Choroid plexus epithelial cell (primary cell): ENCODE measurements around the gene ENTR1.

Source experiments
- DNase-seq: peaks from one replicate; pipeline ENCODE4 v3.0.0-alpha.2; 2010; ENCODE audit warnings: low read depth
- H3K4me3 ChIP-seq: 2 replicates; pipeline ENCODE4 v1.5.1; 2011; ENCODE audit warnings: low read depth, mild to moderate bottlenecking, control low read depth, low read length, moderate library complexity
- CTCF ChIP-seq: conservative IDR thresholded peaks from 2 replicates; pipeline ENCODE4 v1.5.1; 2011; ENCODE audit warnings: low read depth, mild to moderate bottlenecking, control low read depth, inconsistent platforms, low read length, moderate library complexity

ENTR1 gene

GRCh38 chr9:136437839-136438547 lies 27.6 kb upstream of the ENTR1 start:
- no peak for TF ChIP-seq CTCF
- DNase-seq = no peak
- H3K4me3 ChIP-seq = peak overlapping the region; percentile 81

DNA sequence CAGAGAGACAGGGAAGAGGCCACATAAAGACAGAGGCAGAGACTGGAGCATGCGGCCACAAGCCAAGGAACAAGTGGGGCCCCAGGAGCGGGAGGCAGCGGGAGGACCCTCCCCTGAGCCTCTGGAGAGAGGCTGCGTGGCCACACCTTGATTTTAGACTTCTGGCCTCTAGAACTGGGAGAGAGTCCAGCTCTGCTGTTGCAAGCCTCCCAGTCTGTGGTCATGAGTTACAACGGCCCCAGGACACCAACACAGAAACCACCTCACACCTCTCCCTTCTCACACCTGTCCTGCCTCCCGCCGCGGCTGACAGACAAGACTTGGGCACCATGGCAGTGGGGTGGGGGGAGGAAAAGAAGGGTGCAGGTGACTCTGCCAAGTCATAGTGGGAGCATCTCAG lies 27.0 kb upstream of the ENTR1 start:
- peak overlapping the region; percentile 81 for H3K4me3 ChIP-seq
- peak; percentile 64 for DNase-seq
- no peak for TF ChIP-seq CTCF

GRCh38 chr9:136436055-136436634 lies 25.7 kb upstream of the ENTR1 start:
- no peak for DNase-seq
- no peak for TF ChIP-seq CTCF
- no peak overlapping the region for H3K4me3 ChIP-seq

DNA sequence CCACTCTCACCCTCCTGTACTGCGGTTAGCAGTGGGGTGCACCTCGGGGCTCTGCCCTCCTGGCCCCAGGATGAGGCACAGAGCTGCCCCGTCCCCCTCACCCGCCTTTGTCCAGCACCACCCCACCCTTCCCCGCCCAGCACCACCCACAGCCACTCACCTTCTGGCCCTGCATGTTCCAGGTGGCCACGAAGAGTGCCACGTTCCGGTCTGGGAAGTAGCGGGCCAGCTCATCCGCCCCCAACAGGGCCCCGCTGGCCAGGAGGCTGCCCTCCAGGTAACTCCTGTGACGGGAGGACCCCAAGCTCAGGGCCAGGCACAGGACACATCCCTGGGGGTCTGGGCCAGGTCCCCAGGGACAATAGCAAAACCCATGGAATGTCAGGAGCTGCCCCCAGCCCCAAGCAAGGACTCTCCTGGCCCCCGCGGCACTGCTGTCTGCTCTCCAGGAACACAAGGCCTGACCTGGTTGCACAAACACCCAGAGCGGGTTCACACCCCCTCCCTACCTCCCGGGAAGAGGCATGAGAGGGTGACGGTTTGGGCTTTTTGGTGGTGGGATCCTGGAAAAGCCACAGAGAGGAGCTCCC lies 24.3 kb upstream of the ENTR1 start:
- no peak for DNase-seq
- no peak for TF ChIP-seq CTCF
- H3K4me3 ChIP-seq = no peak overlapping the region

GRCh38 chr9:136433849-136434579 lies 23.6 kb upstream of the ENTR1 start:
- DNase-seq = no peak
- H3K4me3 ChIP-seq = no peak overlapping the region
- no peak for TF ChIP-seq CTCF

GRCh38 chr9:136433043-136433715 lies 22.8 kb upstream of the ENTR1 start:
- no peak overlapping the region for H3K4me3 ChIP-seq
- no peak for TF ChIP-seq CTCF
- no peak for DNase-seq
